IMR-90 (cell line): ENCODE data around the gene GRID2IP. TPM values are rescaled to one million over a fixed set of nuclear protein-coding genes. Genes with fewer than 3 reads are reported as not detected.

Source experiments
- ATAC-seq: fragments of 200-7000 bp; cut with Tn5 transposase; 2 replicates; pipeline ENCODE4 v1.9.1; 2020; ENCODE audit warnings: low read depth, mild to moderate bottlenecking, moderate library complexity
- BruUV-seq: library from RNA; stranded (reverse); fragments of 400-500 nt; replicated peaks from 2 replicates; lab custom pipeline; 2021; lab: Mats Ljungman, UMichigan
- CTCF ChIA-PET: fragments of 300-600 bp; formaldehyde crosslinking; extraction: SDS; loops from one replicate; lab custom pipeline; 2021; ENCODE audit warnings: antibody characterized with exemption; lab: Yijun Ruan, JAX
- POLR2A ChIA-PET: fragments of 300-600 bp; sonication (Branson Sonifier 250); formaldehyde crosslinking; loops from one replicate; lab custom pipeline; 2022; ENCODE audit warnings: antibody characterized with exemption; ENCODE audit not compliant: unreplicated experiment; lab: Charles Lee
- DNase-seq: peaks from one replicate; pipeline ENCODE4 v3.0.0; 2013
- H2AFZ ChIP-seq: replicated peaks from 2 replicates; pipeline ENCODE3; 2013; ENCODE audit warnings: low read length, mild to moderate bottlenecking; ENCODE audit not compliant: poor library complexity
- H2AK5ac ChIP-seq: 2 replicates; pipeline ENCODE4 v1.6.1; 2013; ENCODE audit warnings: low read depth, low read length, inconsistent platforms
- H2AK9ac ChIP-seq: replicated peaks from 2 replicates; pipeline ENCODE3; 2013; ENCODE audit warnings: mild to moderate bottlenecking, low read depth, low read length, moderate library complexity; ENCODE audit not compliant: poor library complexity
- H2BK120ac ChIP-seq: 2 replicates; pipeline ENCODE4 v1.6.1; 2013; ENCODE audit warnings: low read depth, low read length, inconsistent platforms
- H2BK15ac ChIP-seq: 3 replicates; pipeline ENCODE4 v1.6.1; 2013; ENCODE audit warnings: low read depth, low read length, inconsistent platforms
- H2BK20ac ChIP-seq: 2 replicates; pipeline ENCODE4 v1.6.1; 2013; ENCODE audit warnings: low read depth, mild to moderate bottlenecking, inconsistent platforms, low read length, moderate library complexity
- H2BK5ac ChIP-seq: 2 replicates; pipeline ENCODE4 v1.6.1; 2013; ENCODE audit warnings: mild to moderate bottlenecking, low read depth, low read length, inconsistent platforms; ENCODE audit not compliant: poor library complexity, severe bottlenecking
- H3K14ac ChIP-seq: replicated peaks from 2 replicates; pipeline ENCODE4 v1.6.1; 2013; ENCODE audit warnings: low read depth, low read length, inconsistent platforms
- H3K18ac ChIP-seq: 2 replicates; pipeline ENCODE4 v1.6.1; 2013; ENCODE audit warnings: low read depth, low read length, control low read depth
- H3K23ac ChIP-seq: 2 replicates; pipeline ENCODE4 v1.6.1; 2013; ENCODE audit warnings: low read depth, low read length, inconsistent platforms
- H3K27ac ChIP-seq: 2 replicates; pipeline ENCODE4 v1.5.1; 2013; ENCODE audit warnings: mild to moderate bottlenecking, control low read depth, low read length; ENCODE audit not compliant: insufficient read depth
- H3K27me3 ChIP-seq: 2 replicates; pipeline ENCODE4 v1.6.1; 2013; ENCODE audit warnings: low read length; ENCODE audit not compliant: control insufficient read depth, insufficient read depth
- H3K36me3 ChIP-seq: 2 replicates; pipeline ENCODE4 v1.6.1; 2013; ENCODE audit warnings: low read length, mixed read lengths; ENCODE audit not compliant: control insufficient read depth, insufficient read depth
- H3K4ac ChIP-seq: 2 replicates; pipeline ENCODE4 v1.6.1; 2013; ENCODE audit warnings: low read depth, low read length, inconsistent platforms
- H3K4me1 ChIP-seq: 2 replicates; pipeline ENCODE4 v1.6.1; 2013; ENCODE audit warnings: low read length, mixed read lengths; ENCODE audit not compliant: control insufficient read depth, insufficient read depth
- H3K4me2 ChIP-seq: 2 replicates; pipeline ENCODE4 v1.6.1; 2013; ENCODE audit warnings: low read depth, mild to moderate bottlenecking, control low read depth, low read length, moderate library complexity
- H3K4me3 ChIP-seq: 2 replicates; pipeline ENCODE4 v1.5.1; 2013; ENCODE audit warnings: low read depth, mild to moderate bottlenecking, control low read depth, low read length, moderate library complexity; ENCODE audit not compliant: insufficient read depth
- H3K56ac ChIP-seq: 2 replicates; pipeline ENCODE4 v1.6.1; 2013; ENCODE audit warnings: low read length, inconsistent platforms; ENCODE audit not compliant: insufficient read depth; ENCODE audit errors: extremely low read depth
- H3K79me1 ChIP-seq, 2 experiments: 2 replicates each; pipeline ENCODE4 v1.6.1; 2013; ENCODE audit warnings: low read length in 2 of 2, inconsistent platforms in 1 of 2, low read depth in 1 of 2
- H3K9ac ChIP-seq: 2 replicates; pipeline ENCODE4 v1.6.1; 2013; ENCODE audit warnings: low read depth, low read length, control low read depth
- H3K9me1 ChIP-seq: 2 replicates; pipeline ENCODE4 v1.6.1; 2013; ENCODE audit warnings: low read length, inconsistent platforms; ENCODE audit not compliant: insufficient read depth
- H3K9me3 ChIP-seq: 2 replicates; pipeline ENCODE4 v1.6.1; 2013; ENCODE audit warnings: low read length; ENCODE audit not compliant: control insufficient read depth, insufficient read depth
- H4K20me1 ChIP-seq: 2 replicates; pipeline ENCODE4 v1.6.1; 2013; ENCODE audit warnings: low read length, inconsistent platforms; ENCODE audit not compliant: insufficient read depth
- H4K5ac ChIP-seq: 2 replicates; pipeline ENCODE4 v1.6.1; 2013; ENCODE audit warnings: mild to moderate bottlenecking, low read depth, low read length, control low read depth
- H4K8ac ChIP-seq, 2 experiments: 2 replicates each; pipeline ENCODE4 v1.6.1; 2013; ENCODE audit warnings: low read depth in 2 of 2, low read length in 2 of 2, control low read depth in 1 of 2, inconsistent platforms in 1 of 2
- H4K91ac ChIP-seq: 2 replicates; pipeline ENCODE4 v1.6.1; 2013; ENCODE audit warnings: low read depth, low read length, inconsistent platforms; ENCODE audit not compliant: insufficient read depth
- CEBPB ChIP-seq: IDR thresholded peaks from 2 replicates; pipeline ENCODE4 v1.6.1; 2012; ENCODE audit warnings: low read depth, low read length, improper control_type of control experiment
- CHD1 ChIP-seq: IDR thresholded peaks from 2 replicates; pipeline ENCODE4 v1.6.1; 2012; ENCODE audit warnings: low read depth, low read length, improper control_type of control experiment
- MAFK ChIP-seq: IDR thresholded peaks from 2 replicates; pipeline ENCODE4 v1.6.1; 2012; ENCODE audit warnings: low read depth, low read length, improper control_type of control experiment
- MAZ ChIP-seq: IDR thresholded peaks from 2 replicates; pipeline ENCODE4 v1.6.1; 2012; ENCODE audit warnings: low read depth, mild to moderate bottlenecking, low read length, improper control_type of control experiment, moderate library complexity, borderline replicate concordance
- NFE2L2 ChIP-seq: fragments of 150-350 bp; IDR thresholded peaks from 2 replicates; pipeline ENCODE4 v1.6.1; 2016; ENCODE audit warnings: low read depth, mild to moderate bottlenecking, low read length
- POLR2A ChIP-seq: IDR thresholded peaks from 2 replicates; pipeline ENCODE4 v1.6.1; 2012; ENCODE audit warnings: mild to moderate bottlenecking, low read depth, low read length
- RAD21 ChIP-seq: IDR thresholded peaks from 2 replicates; pipeline ENCODE4 v1.6.1; 2012; ENCODE audit warnings: low read length, improper control_type of control experiment
- RCOR1 ChIP-seq: IDR thresholded peaks from 2 replicates; pipeline ENCODE4 v1.6.1; 2012; ENCODE audit warnings: mild to moderate bottlenecking, low read length, improper control_type of control experiment; ENCODE audit not compliant: insufficient replicate concordance
- RFX5 ChIP-seq: IDR thresholded peaks from 2 replicates; pipeline ENCODE4 v1.8.0; 2012; ENCODE audit warnings: low read depth, mild to moderate bottlenecking, low read length, moderate library complexity
- SMC3 ChIP-seq: fragments of 150-350 bp; IDR thresholded peaks from 2 replicates; pipeline ENCODE4 v1.6.1; 2016; ENCODE audit warnings: low read depth, mild to moderate bottlenecking, antibody characterized with exemption, low read length, moderate library complexity
- WGBS, 2 experiments: methylation state at CpG; one replicate each; pipeline versions ENCODE4 v1.1.5 to v1.1.7; 2013; ENCODE audit warnings: missing lambda C conversion rate in 2 of 2; ENCODE audit not compliant: insufficient read length in 1 of 2; ENCODE audit errors: extremely low coverage in 2 of 2; 5-methylcytosine and 5-hydroxymethylcytosine counted together
- dilution Hi-C: fragments of 300-500 bp; cut with HindIII; formaldehyde crosslinking; loops from one replicate; pipeline ENCODE4 v1.14.3; 2018; ENCODE audit warnings: low sequenced_read_pairs; ENCODE audit not compliant: unreplicated experiment
- in situ Hi-C: fragments of 300-500 bp; cut with MboI; formaldehyde crosslinking; loops from 3 replicates; pipeline ENCODE4 v1.14.3; 2019; ENCODE audit warnings: low sequenced_read_pairs, inconsistent platforms, mixed read lengths
- intact Hi-C: fragments of 100-400 bp; cut with micrococcal nuclease; formaldehyde crosslinking; loops from 2 replicates; pipeline ENCODE4 v1.10.0; 2022
- polyA plus RNA-seq, 3 experiments: library from polyadenylated mRNA; depleted of rRNA; stranded (reverse); fragments of >200 nt; gene quantifications; 2 replicates each; pipeline ENCODE4 v1.2.3, GENCODE V29; 2012; ENCODE audit warnings: low replicate concordance in 1 of 3
- total RNA-seq: library from RNA; depleted of rRNA; stranded (reverse); fragments of >200 nt; gene quantifications from 2 replicates; pipeline ENCODE4 v1.2.3, GENCODE V29; 2012
- TF ChIP-seq, protein P1 (sequence below): fragments of 150-350 bp; IDR thresholded peaks from 2 replicates; pipeline ENCODE4 v1.6.1; 2016; ENCODE audit warnings: low read depth, mild to moderate bottlenecking, low read length, moderate library complexity, borderline replicate concordance
- TF ChIP-seq, protein P2 (sequence below): fragments of 150-350 bp; IDR thresholded peaks from 2 replicates; pipeline ENCODE4 v1.6.1; 2017; ENCODE audit warnings: mild to moderate bottlenecking, antibody characterized with exemption, low read length, low read depth

The GRID2IP gene
- total and polyA plus RNA-seq, 2 of the 4 experiments (the other 2 are of a cell fraction), result not detected

DNA sequence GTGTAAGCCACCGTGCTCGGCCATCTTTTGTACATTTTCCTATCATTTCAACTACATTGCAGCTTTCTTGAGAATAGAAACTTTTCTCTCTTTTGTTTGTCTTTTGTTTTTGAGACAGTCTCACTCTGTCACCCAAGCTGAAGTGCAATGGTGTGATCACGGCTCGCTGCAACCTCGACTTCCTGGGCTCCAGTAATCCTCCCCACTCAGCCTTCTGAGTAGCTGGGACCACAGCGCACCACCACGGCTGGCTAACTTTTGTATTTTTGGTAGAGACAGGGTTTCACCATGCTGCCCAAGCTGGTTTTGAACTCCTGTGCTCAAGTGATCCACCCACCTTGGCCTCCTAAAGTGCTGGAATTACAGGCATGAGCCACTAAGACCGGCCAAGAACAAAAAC, 72.2 kb downstream of the GRID2IP start:
- Histone ChIP-seq H2BK15ac (no peak overlapping the region), H2BK120ac (no peak overlapping the region), H3K14ac (no peak overlapping the region), H3K79me1 (peaks cover 0 to 41% of the 10 kb centered on the region in 2 experiments; a peak in 3 of 4 replicates), H3K56ac (no peak overlapping the region), H3K9ac (no peak overlapping the region), H3K27ac (no peak overlapping the region), H3K9me1 (peaks cover 15% of the 10 kb centered on the region; the same call in 1 of the 2 replicates), H3K27me3 (no peaks in the 10 kb centered on the region), H4K20me1 (peaks cover 98% of the 10 kb centered on the region), H3K18ac (no peak overlapping the region), H3K36me3 (peaks cover 36% of the 10 kb centered on the region), H3K4me3 (no peak overlapping the region), H3K4me1 (peaks cover 19% of the 10 kb centered on the region), H3K9me3 (no peaks in the 10 kb centered on the region), H4K91ac (no peak overlapping the region), H4K5ac (no peak overlapping the region), H2AFZ (no peak overlapping the region), H3K4ac (no peak overlapping the region), H2AK5ac (no peak overlapping the region), H2AK9ac (no peak overlapping the region), H3K23ac (no peak overlapping the region), H4K8ac (no peak overlapping the region), H2BK20ac (no peak overlapping the region), H3K4me2 (no peak overlapping the region), H2BK5ac (no peak overlapping the region)
- ATAC-seq, result no peak
- BruUV-seq, result no TSS peak
- POLR2A ChIA-PET, result no interaction called here
- TF ChIP-seq POLR2A, result no peak
- TF ChIP-seq SMC3, result no peak
- TF ChIP-seq CEBPB, result no peak
- TF ChIP-seq, protein P1, sequence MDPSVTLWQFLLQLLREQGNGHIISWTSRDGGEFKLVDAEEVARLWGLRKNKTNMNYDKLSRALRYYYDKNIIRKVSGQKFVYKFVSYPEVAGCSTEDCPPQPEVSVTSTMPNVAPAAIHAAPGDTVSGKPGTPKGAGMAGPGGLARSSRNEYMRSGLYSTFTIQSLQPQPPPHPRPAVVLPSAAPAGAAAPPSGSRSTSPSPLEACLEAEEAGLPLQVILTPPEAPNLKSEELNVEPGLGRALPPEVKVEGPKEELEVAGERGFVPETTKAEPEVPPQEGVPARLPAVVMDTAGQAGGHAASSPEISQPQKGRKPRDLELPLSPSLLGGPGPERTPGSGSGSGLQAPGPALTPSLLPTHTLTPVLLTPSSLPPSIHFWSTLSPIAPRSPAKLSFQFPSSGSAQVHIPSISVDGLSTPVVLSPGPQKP, result no peak
- TF ChIP-seq RFX5, result no peak
- TF ChIP-seq NFE2L2, result no peak
- TF ChIP-seq CHD1, result no peak
- TF ChIP-seq, protein P2, sequence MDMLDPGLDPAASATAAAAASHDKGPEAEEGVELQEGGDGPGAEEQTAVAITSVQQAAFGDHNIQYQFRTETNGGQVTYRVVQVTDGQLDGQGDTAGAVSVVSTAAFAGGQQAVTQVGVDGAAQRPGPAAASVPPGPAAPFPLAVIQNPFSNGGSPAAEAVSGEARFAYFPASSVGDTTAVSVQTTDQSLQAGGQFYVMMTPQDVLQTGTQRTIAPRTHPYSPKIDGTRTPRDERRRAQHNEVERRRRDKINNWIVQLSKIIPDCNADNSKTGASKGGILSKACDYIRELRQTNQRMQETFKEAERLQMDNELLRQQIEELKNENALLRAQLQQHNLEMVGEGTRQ, result no peak
- TF ChIP-seq MAFK, result no peak
- TF ChIP-seq MAZ, result no peak
- no peak for TF ChIP-seq RCOR1
- no peak for TF ChIP-seq RAD21
- CTCF ChIA-PET, result no interaction called here
- in situ Hi-C loops (no loop called here), intact Hi-C loops (no loop called here), dilution Hi-C loops (no loop called here)
- 96% methylated on average over 4 of the region's 8 CpGs; no CpG with 5 or more reads in 1 of the 2 experiments for WGBS, 2 experiments
- no peak for DNase-seq
